Kidney (tissue), 14 donors: ENCODE measurements around the gene SPHK1. TPM values are rescaled to one million over a fixed set of nuclear protein-coding genes. Genes with fewer than 3 reads are reported as not detected.

Experiments
- DNase-seq, 5 donors: peaks; one replicate each; pipeline ENCODE4 v3.0.0-alpha.2; 2013 to 2020
- FAIRE-seq: peaks from 2 replicates; lab custom pipeline; 2012; peaks lifted over from hg19 to GRCh38; lab: Jason Lieb, UNC
- H3K27ac ChIP-seq, 2 donors: one replicate each; pipeline ENCODE4 v1.7.0; 2013; ENCODE audit warnings: low read depth in 2 of 2, low read length in 2 of 2, inconsistent platforms in 1 of 2
- H3K27me3 ChIP-seq: one replicate; pipeline ENCODE4 v1.7.1; 2013; ENCODE audit warnings: low read length, inconsistent platforms; ENCODE audit not compliant: control insufficient read depth, insufficient read depth
- H3K36me3 ChIP-seq, 3 donors: one replicate each; pipeline versions ENCODE4 v1.7.0 to v1.7.1; 2013; ENCODE audit warnings: low read length in 3 of 3, control low read depth in 1 of 3, inconsistent platforms in 1 of 3; ENCODE audit not compliant: insufficient read depth in 3 of 3, control insufficient read depth in 2 of 3
- H3K4me1 ChIP-seq, 3 donors: one replicate each; pipeline versions ENCODE4 v1.7.0 to v1.7.1; 2013; ENCODE audit warnings: low read length in 3 of 3, inconsistent platforms in 1 of 3, low read depth in 1 of 3; ENCODE audit not compliant: control insufficient read depth in 2 of 3, insufficient read depth in 2 of 3
- H3K4me3 ChIP-seq, 3 donors: one replicate each; pipeline versions ENCODE4 v1.7.0 to v1.8.1; 2013; ENCODE audit warnings: low read length in 3 of 3, control low read depth in 1 of 3, inconsistent platforms in 1 of 3
- H3K9ac ChIP-seq, 3 donors: one replicate each; pipeline versions ENCODE4 v1.7.0 to v1.7.1; 2013; ENCODE audit warnings: low read length in 3 of 3, control low read depth in 1 of 3, inconsistent platforms in 1 of 3
- H3K9me3 ChIP-seq, 3 donors: one replicate each; pipeline versions ENCODE4 v1.7.0 to v1.7.1; 2013; ENCODE audit warnings: low read length in 3 of 3, control low read depth in 1 of 3, inconsistent platforms in 1 of 3; ENCODE audit not compliant: control insufficient read depth in 2 of 3, insufficient read depth in 1 of 3
- CTCF ChIP-seq: IDR thresholded peaks from 3 replicates; pipeline ENCODE4 v1.5.1; 2012; ENCODE audit warnings: mild to moderate bottlenecking, moderate library complexity, borderline replicate concordance; ENCODE audit not compliant: insufficient read depth; ENCODE audit errors: extremely low read depth
- intact Hi-C: fragments of 100-400 bp; cut with DNase I; formaldehyde crosslinking; loops from one replicate; pipeline ENCODE4 v1.11.1; 2022
- polyA plus RNA-seq: library from polyadenylated mRNA; stranded (reverse); fragments of 350-450 nt; fragmentation: Illumina TruSeq; extraction: RNeasy Lipid Tissue Mini Kit (QIAGEN cat#74804); gene quantifications from one replicate; pipeline ENCODE4 v1.2.3, GENCODE V29; 2014; ENCODE audit warnings: low read depth, low replicate concordance; ENCODE audit not compliant: insufficient read depth
- total RNA-seq: library from RNA; stranded (reverse); fragmentation: NEBNext Ultra II Directional; extraction: Animal tissue kit (Norgen Biotek cat#: 25700); gene quantifications from one replicate; pipeline ENCODE4 v1.2.1, GENCODE V29; 2021
- donor health status: control.
- donor health status: control.
- donor health status: control.
- donor health status: control.
- donor health status: control.
- donor health status: DM: yes; HTN: yes; CAD: no.
- donor health status: Normal renal cell carcinoma (clear cell type).

Gene SPHK1
- total and polyA plus RNA-seq, 2 donors from 2014 or later: 1.5 to 10.4 TPM

DNA sequence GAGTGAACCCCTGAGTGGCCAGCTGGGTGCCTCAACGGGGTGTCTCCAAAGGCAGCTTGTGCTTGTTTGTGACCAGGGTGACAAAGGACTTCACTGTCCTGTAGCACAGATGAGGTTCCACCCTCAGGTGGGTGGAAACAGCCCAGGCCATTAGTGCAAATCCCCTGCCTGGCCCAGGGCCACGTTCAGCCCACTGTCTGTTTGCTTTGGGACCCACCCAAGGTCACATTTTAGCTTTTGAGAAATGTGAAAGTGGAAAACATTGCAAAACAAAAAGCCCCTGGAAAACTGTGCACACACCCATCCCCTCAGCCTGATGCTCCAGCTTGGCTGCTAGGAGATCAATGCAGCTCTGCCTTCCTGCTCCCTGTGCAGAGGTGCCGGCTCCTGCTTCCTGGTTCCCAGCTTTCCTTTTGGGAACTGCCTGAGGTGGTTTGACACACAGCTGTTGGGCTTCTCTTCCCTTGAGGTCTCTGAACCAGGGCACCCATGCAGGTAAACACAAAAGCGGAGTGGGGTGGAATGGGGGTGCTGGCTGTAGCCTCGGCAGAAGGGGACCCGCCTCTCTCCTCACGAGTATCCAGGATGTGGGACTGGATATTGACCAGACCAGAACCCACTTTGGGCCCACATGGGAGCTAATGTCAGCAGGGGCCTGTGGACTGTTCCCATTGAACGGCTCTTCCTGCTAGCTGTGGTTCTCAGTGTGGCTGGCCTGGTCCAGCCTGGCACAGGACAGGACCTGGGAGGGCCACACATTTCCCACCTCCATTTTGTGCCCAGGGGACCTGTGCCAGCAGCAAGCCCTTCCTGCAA lies 7.9 kb upstream of the SPHK1 start:
- H3K27ac ChIP-seq: no peak overlapping the region
- no peak overlapping the region for H3K9ac ChIP-seq

GRCh38 chr17:76378548-76379274 lies 5.7 kb upstream of the SPHK1 start:
- Histone ChIP-seq H3K27ac (no peak overlapping the region), H3K36me3 (no peaks in the 10 kb centered on the region), H3K4me3 (no peak overlapping the region), H3K9me3 (no peaks in the 10 kb centered on the region), H3K4me1 (peaks cover 0 to 11% (median 0%) of the 10 kb centered on the region in 3 donors), H3K9ac (no peak overlapping the region), H3K27me3 (no peaks in the 10 kb centered on the region)
- intact Hi-C loops: no loop called here
- DNase-seq: no peak
- no peak for TF ChIP-seq CTCF
- no peak for FAIRE-seq

More for the DNA sequence above, 7.9 kb upstream of the SPHK1 start:
- H3K4me1 ChIP-seq: peaks cover 0 to 3% (median 0%) of the 10 kb centered on the region in 3 donors
- H3K36me3 ChIP-seq: no peaks in the 10 kb centered on the region
- H3K9me3 ChIP-seq: no peaks in the 10 kb centered on the region
- DNase-seq (no peak), FAIRE-seq (no peak)
- no peak overlapping the region for H3K4me3 ChIP-seq
- intact Hi-C loops: no loop called here
- no peaks in the 10 kb centered on the region for H3K27me3 ChIP-seq
- no peak for TF ChIP-seq CTCF

GRCh38 chr17:76379275-76379641 lies 5.2 kb upstream of the SPHK1 start:
- no peaks in the 10 kb centered on the region for H3K9me3 ChIP-seq
- peaks cover 0 to 11% (median 0%) of the 10 kb centered on the region in 3 donors for H3K4me1 ChIP-seq
- DNase-seq (no peak), FAIRE-seq (no peak)
- H3K27ac ChIP-seq: no peak overlapping the region
- no peaks in the 10 kb centered on the region for H3K27me3 ChIP-seq
- H3K9ac ChIP-seq: no peak overlapping the region
- no peak overlapping the region for H3K4me3 ChIP-seq
- intact Hi-C loops: no loop called here
- no peak for TF ChIP-seq CTCF
- no peaks in the 10 kb centered on the region for H3K36me3 ChIP-seq
